GM12878 (cell line): ENCODE data around the gene PHF20. TPM values are rescaled to one million over a fixed set of nuclear protein-coding genes. Genes with fewer than 3 reads are reported as not detected.
A peak's percentile ranks its signal among the peaks of the same experiment; 100 is the strongest.

Experiments
- ATAC-seq: fragments of 200-7000 bp; cut with Tn5 transposase; 3 replicates; pipeline ENCODE4 v1.9.1; 2020; ENCODE audit warnings: mild to moderate bottlenecking, moderate library complexity
- BruUV-seq: library from RNA; stranded (reverse); fragments of 400-500 nt; replicated peaks from 2 replicates; lab custom pipeline; 2021; lab: Mats Ljungman, UMichigan
- CTCF ChIA-PET: fragments of 300-600 bp; sonication (Branson Sonifier 250); formaldehyde crosslinking; extraction: SDS; loops from one replicate; lab custom pipeline; 2021; ENCODE audit warnings: inconsistent platforms; lab: Yijun Ruan, JAX
- POLR2A ChIA-PET: fragments of 350-600 bp; formaldehyde crosslinking; extraction: SDS; loops from one replicate; lab custom pipeline; 2021; ENCODE audit warnings: inconsistent platforms; lab: Charles Lee
- RAD21 ChIA-PET: fragments of 300-600 bp; sonication (Branson Sonifier 250); formaldehyde crosslinking; loops from one replicate; lab custom pipeline; 2023; ENCODE audit warnings: antibody characterized with exemption; ENCODE audit not compliant: unreplicated experiment; lab: Charles Lee
- SMC1A ChIA-PET: fragments of 300-600 bp; sonication (Branson Sonifier 250); formaldehyde crosslinking; loops from one replicate; lab custom pipeline; 2023; ENCODE audit not compliant: unreplicated experiment, uncharacterized antibody; lab: Charles Lee
- DNase-seq: peaks from one replicate; pipeline ENCODE4 v3.0.0-alpha.2; 2011; ENCODE audit warnings: low read depth, low spot score
- FAIRE-seq: peaks from 3 replicates; lab custom pipeline; 2011; peaks lifted over from hg19 to GRCh38; lab: Jason Lieb, UNC
- H2AFZ ChIP-seq: 2 replicates; pipeline ENCODE4 v1.6.0; 2011; ENCODE audit warnings: low read depth, low read length, control low read depth; ENCODE audit not compliant: control insufficient read depth
- H3K27ac ChIP-seq: 2 replicates; pipeline ENCODE4 v1.5.1; 2011; ENCODE audit warnings: control low read depth; ENCODE audit not compliant: control insufficient read depth, insufficient read depth
- H3K27me3 ChIP-seq, 2 experiments: replicated peaks in 1 of 2; 2 replicates each; pipeline versions ENCODE4 v1.6.0 to v1.6.1; 2011; ENCODE audit warnings: low read length in 1 of 2; ENCODE audit not compliant: control insufficient read depth in 2 of 2, insufficient read depth in 2 of 2
- H3K36me3 ChIP-seq, 2 experiments: 2 replicates each; pipeline ENCODE4 v1.5.1; 2011; ENCODE audit warnings: low read length in 1 of 2; ENCODE audit not compliant: control insufficient read depth in 2 of 2, insufficient read depth in 2 of 2
- H3K4me1 ChIP-seq: 2 replicates; pipeline ENCODE4 v1.6.1; 2011; ENCODE audit warnings: mild to moderate bottlenecking, low read length, moderate library complexity, mixed read lengths; ENCODE audit not compliant: control insufficient read depth, insufficient read depth
- H3K4me2 ChIP-seq: 2 replicates; pipeline ENCODE4 v1.6.0; 2011; ENCODE audit warnings: control low read depth; ENCODE audit not compliant: control insufficient read depth, insufficient read depth
- H3K4me3 ChIP-seq: fragments of 200-600 bp; sonication (generic); 2 replicates; pipeline ENCODE4 v1.5.1; 2016
- H3K79me2 ChIP-seq: 2 replicates; pipeline ENCODE4 v1.6.0; 2011; ENCODE audit warnings: low read length; ENCODE audit not compliant: control insufficient read depth, insufficient read depth
- H3K9ac ChIP-seq: 2 replicates; pipeline ENCODE4 v1.8.0; 2011; ENCODE audit warnings: low read length, control low read depth, mixed read lengths; ENCODE audit not compliant: control insufficient read depth, insufficient read depth
- H3K9me3 ChIP-seq: replicated peaks from 3 replicates; pipeline ENCODE4 v1.5.1; 2011; ENCODE audit warnings: mild to moderate bottlenecking, low read length; ENCODE audit not compliant: control insufficient read depth, insufficient read depth
- H4K20me1 ChIP-seq: 2 replicates; pipeline ENCODE4 v1.6.0; 2011; ENCODE audit not compliant: control insufficient read depth, insufficient read depth
- BMI1 ChIP-seq: fragments of 450-650 bp; IDR thresholded peaks from 2 replicates; pipeline ENCODE4 v1.6.1; 2016; ENCODE audit warnings: mild to moderate bottlenecking, moderate library complexity, borderline replicate concordance
- ELK1 ChIP-seq: IDR thresholded peaks from 2 replicates; pipeline ENCODE4 v1.6.1; 2012; ENCODE audit warnings: low read depth, low read length, improper control_type of control experiment
- NR2F1 ChIP-seq: fragments of 450-650 bp; conservative IDR thresholded peaks from 2 replicates; pipeline ENCODE4 v1.6.1; 2017; ENCODE audit warnings: mild to moderate bottlenecking
- PKNOX1 ChIP-seq: fragments of 450-650 bp; IDR thresholded peaks from 2 replicates; pipeline ENCODE4 v1.6.1; 2016; ENCODE audit warnings: mild to moderate bottlenecking
- RCOR1 ChIP-seq: conservative IDR thresholded peaks from 2 replicates; pipeline ENCODE4 v1.6.1; 2012; ENCODE audit warnings: low read depth, low read length, improper control_type of control experiment
- SKIL ChIP-seq: fragments of 450-650 bp; IDR thresholded peaks from 2 replicates; pipeline ENCODE4 v1.6.1; 2017; ENCODE audit warnings: mild to moderate bottlenecking, low read depth, inconsistent platforms; ENCODE audit not compliant: poor library complexity, severe bottlenecking
- ZNF217 ChIP-seq: fragments of 450-650 bp; IDR thresholded peaks from 2 replicates; pipeline ENCODE4 v1.6.1; 2017; ENCODE audit warnings: antibody characterized with exemption, mild to moderate bottlenecking
- WGBS: methylation state at CpG from one replicate; pipeline ENCODE4 v1.1.6; 2016; ENCODE audit warnings: low lambda C conversion rate; ENCODE audit not compliant: insufficient replicate concordance, insufficient coverage; ENCODE audit errors: missing lambda C conversion rate; 5-methylcytosine and 5-hydroxymethylcytosine counted together
- in situ Hi-C: fragments of 300-500 bp; cut with MboI; formaldehyde crosslinking; loops from 9 replicates; pipeline ENCODE4 v1.14.3; 2018; ENCODE audit warnings: mixed read lengths
- intact Hi-C: fragments of 100-400 bp; cut with micrococcal nuclease; formaldehyde crosslinking; loops from one replicate; pipeline ENCODE4 v1.14.2; 2022; ENCODE audit not compliant: unreplicated experiment
- polyA plus RNA-seq, 11 experiments: library from polyadenylated mRNA; depleted of rRNA in 4 of 11; unstranded in 6 of 11; stranded (reverse) in 5 of 11; fragments of >200 nt; fragmentation: Nextera tagmentation in 4 of 11; fragmentation: Illumina TruSeq in 1 of 11; extraction: Ambion mirVana in 4 of 11; extraction: Trizol in 1 of 11; gene quantifications; 1 replicate in 1 of 11; 2 replicates in 10 of 11; pipeline versions ENCODE4 v1.2.1 to v1.2.3, GENCODE V29; 2011 to 2016; ENCODE audit warnings: inconsistent platforms in 2 of 11, missing spikeins in 2 of 11, low read depth in 1 of 11
- total RNA-seq, 4 experiments: library from RNA; depleted of rRNA in 3 of 4; stranded (reverse); fragments of >200 nt in 3 of 4; fragmentation: Illumina TruSeq in 1 of 4; extraction: Trizol in 1 of 4; gene quantifications; 2 replicates each; pipeline versions ENCODE4 v1.2.1 to v1.2.3, GENCODE V29; 2013 to 2021

Gene PHF20
- total and polyA plus RNA-seq, 10 of the 15 experiments (the other 5 are each of a cell fraction or from before 2014, with no cell fraction given): 31.6 to 91.2 (median 46.8) TPM

- FAIRE-seq: no peak
- Histone ChIP-seq H2AFZ (no peak overlapping the region), H3K9ac (no peak overlapping the region), H3K4me1 (no peaks in the 10 kb centered on the region), H3K36me3 (peaks cover 1 to 19% of the 10 kb centered on the region in 2 experiments; a peak in 3 of 4 replicates), H3K4me2 (no peak overlapping the region), H3K27me3 (no peaks in the 10 kb centered on the region), H3K27ac (no peak overlapping the region), H3K79me2 (no peaks in the 10 kb centered on the region), H3K9me3 (no peaks in the 10 kb centered on the region), H4K20me1 (no peaks in the 10 kb centered on the region)
- in situ Hi-C loops: no loop called here
- TSS peak; percentile 42 for BruUV-seq
- WGBS: 95% methylated on average over 2 of the region's 2 CpGs
- RAD21 ChIA-PET: no interaction called here
- intact Hi-C loops: no loop called here
- TF ChIP-seq PKNOX1 (no peak), SKIL (no peak), BMI1 (no peak), NR2F1 (no peak), RCOR1 (no peak), ZNF217 (no peak), ELK1 (no peak)
- TF ChIP-seq, all 136 proteins: peak for 0
- ChIA-PET POLR2A (no interaction called here), SMC1A (no interaction called here), CTCF (no interaction called here)
- ATAC-seq (no peak), DNase-seq (no peak)
- no peak overlapping the region for H3K4me3 ChIP-seq
These were observed 36.1 kb downstream of the PHF20 start for GRCh38 chr20:35807877-35808276.
